Hair follicle dermal papilla cell (primary cell): ENCODE measurements around the gene CDCA8. TPM values are rescaled to one million over a fixed set of nuclear protein-coding genes. Genes with fewer than 3 reads are reported as not detected.

Source experiments
- small RNA-seq: library from RNA; depleted of rRNA; stranded (forward); fragments of <200 nt; gene quantifications from one replicate; pipeline ENCODE3, GENCODE V24; 2012
- total RNA-seq: library from RNA; depleted of rRNA; stranded (reverse); fragments of >200 nt; gene quantifications from 2 replicates; pipeline ENCODE4 v1.2.3, GENCODE V29; 2012

CDCA8 gene
- 1.8 and 2.1 TPM in 2 replicates for total RNA-seq

DNA sequence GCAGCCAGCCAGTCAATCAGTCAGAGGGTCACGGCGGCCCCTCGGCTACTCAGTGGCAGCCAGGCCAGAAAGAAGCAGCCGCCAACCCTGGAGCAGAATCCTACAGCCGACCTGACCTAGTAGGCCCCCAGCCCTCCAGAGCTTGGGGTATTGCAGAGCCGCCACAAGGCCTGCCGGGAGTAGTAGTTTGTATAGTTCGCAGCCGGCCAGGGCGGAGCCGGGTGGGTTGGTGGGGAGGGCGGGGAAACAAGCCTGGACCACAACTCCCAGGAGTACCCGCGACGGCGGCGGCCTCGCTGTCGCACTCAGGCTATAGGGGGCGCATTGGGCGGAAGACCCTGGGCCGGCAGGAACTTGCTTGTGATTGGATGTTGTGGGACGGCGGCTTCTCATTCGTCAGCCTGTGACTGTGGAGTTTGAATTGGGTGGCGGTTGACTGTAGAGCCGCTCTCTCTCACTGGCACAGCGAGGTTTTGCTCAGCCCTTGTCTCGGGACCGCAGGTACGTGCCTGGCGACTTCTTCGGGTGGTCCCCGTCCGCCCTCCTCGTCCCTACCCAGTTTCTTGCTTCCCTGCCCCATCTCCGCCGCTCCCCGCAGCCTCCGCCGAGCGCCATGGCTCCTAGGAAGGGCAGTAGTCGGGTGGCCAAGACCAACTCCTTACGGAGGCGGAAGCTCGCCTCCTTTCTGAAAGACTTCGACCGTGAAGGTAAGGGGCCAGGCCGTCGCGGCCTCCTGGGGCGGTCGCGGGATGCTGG lies at the start of gene CDCA8:
Gene CDCA8 (plus strand): TSS at position 439 of the 756 bp plus-strand sequence. CDS start 175 bp downstream, at position 614.

Small RNA genes within 50 kb of the gene (small RNA-seq; reads per million reads assigned to genes)
- not detected for gene RF00019

Other genes starting within 250 kb of the CDCA8 start
- 15.5 and 34.2 TPM in 2 replicates for gene ZC3H12A, start 217.9 kb upstream of the CDCA8 start, total RNA-seq
- gene MEAF6, start 177.8 kb upstream of the CDCA8 start, total RNA-seq = 59.4 and 60.0 TPM in 2 replicates
- gene SNIP1, start 138.2 kb upstream of the CDCA8 start, total RNA-seq = 15.7 and 16.9 TPM in 2 replicates
- 5.3 and 5.8 TPM in 2 replicates for gene DNALI1, start 135.6 kb upstream of the CDCA8 start, total RNA-seq
- 65.3 and 69.6 TPM in 2 replicates for gene GNL2, start 96.6 kb upstream of the CDCA8 start, total RNA-seq
- gene RSPO1, start 57.6 kb upstream of the CDCA8 start, total RNA-seq = 2.4 and 3.4 TPM in 2 replicates
- not detected in 2 replicates for gene EPHA10, start 72.6 kb downstream of the CDCA8 start, total RNA-seq
- 1.6 and 1.8 TPM in 2 replicates for gene MANEAL, start 101.3 kb downstream of the CDCA8 start, total RNA-seq
- gene C1orf122, start 115.3 kb downstream of the CDCA8 start, total RNA-seq = 17.0 and 18.0 TPM in 2 replicates
- 12.6 and 16.6 TPM in 2 replicates for gene YRDC, start 115.7 kb downstream of the CDCA8 start, total RNA-seq
- gene MTF1, start 167.1 kb downstream of the CDCA8 start, total RNA-seq = 3.2 and 3.4 TPM in 2 replicates